HG03521 (cell line): ENCODE results near the gene PDIA4.

Experiments
- ATAC-seq: cut with Tn5 transposase; IDR thresholded peaks from one replicate; pipeline ENCODE4 v1.9.1; 2021; ENCODE audit warnings: mild to moderate bottlenecking, moderate library complexity; ENCODE audit not compliant: unreplicated experiment

PDIA4 gene

DNA sequence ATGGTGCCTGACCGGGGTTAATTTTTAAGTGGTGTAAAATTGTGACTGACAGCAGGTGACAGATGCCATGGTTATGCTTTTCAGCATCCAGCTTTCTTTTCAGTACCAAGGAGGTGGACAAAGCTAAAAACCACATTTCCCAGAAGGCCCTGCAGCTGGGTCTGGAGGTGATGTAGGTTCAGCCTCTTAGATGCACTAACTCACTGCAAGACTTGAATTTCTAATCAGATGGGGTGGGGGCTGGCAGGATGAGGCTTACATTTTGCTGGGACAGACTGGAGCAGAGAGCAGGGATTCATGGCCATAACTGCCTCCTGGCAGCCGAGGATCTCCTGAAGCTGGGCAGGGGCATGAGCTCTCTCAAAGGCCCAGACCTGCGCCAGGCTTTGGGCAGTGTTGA lies 52.4 kb downstream of the PDIA4 start:
- no peak for ATAC-seq

DNA sequence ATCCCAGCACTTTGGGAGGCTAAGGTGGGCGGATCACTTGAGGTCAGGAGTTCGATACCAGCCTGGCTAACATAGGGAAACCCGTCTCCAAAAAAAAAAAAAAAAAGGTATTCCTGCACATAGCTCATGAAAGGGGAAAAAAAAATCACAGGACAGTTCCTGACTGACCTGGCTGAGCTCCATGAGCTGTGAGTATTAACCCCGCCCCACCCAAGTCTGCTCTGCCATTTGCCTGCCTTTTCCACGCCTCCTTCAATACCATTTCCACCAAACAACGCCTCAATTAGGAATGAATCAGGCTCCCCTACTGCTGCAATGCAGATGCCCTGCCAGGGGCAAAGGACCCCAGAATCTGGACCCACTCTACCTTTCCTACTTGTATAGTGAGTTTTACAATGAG lies 55.0 kb downstream of the PDIA4 start:
- ATAC-seq, result no peak

DNA sequence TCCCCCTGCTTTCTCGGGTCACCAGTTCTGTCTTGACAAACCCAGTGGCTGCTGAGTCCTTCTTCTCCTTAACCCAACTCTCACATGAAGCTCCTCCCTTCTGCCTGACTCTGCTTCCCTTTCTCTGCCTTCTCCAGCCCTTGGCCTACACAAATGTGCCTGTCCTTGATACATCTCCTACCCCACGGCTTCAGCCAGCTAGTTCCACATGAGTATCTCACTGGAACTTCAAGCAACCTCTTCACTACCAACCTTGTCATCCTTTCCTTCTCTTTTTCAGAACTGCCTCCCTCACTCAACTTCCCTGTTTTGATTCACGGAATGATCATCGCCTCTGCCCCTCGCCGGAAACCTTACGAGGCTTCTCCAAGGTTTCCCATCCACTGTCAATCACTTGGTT lies 55.9 kb downstream of the PDIA4 start:
- no peak for ATAC-seq

DNA sequence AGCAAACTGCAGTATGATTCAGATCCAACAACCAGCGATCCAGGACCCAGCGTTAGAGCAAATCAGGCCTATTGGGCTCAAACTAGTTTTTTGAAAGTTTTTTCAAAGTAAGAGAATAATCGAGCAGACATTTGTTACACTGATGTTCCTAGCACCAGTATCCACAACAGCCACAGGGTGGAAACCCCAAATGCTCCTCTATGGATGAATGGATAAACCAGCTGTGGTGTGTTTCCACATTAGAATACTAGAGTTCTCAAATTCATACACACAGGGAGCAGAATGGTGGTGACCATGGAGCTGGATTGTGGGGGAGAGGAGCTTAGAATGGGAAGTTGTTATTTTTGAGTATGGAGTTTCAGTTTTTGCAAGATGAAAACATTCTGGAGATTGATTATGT lies 60.7 kb downstream of the PDIA4 start:
- ATAC-seq, result no peak

DNA sequence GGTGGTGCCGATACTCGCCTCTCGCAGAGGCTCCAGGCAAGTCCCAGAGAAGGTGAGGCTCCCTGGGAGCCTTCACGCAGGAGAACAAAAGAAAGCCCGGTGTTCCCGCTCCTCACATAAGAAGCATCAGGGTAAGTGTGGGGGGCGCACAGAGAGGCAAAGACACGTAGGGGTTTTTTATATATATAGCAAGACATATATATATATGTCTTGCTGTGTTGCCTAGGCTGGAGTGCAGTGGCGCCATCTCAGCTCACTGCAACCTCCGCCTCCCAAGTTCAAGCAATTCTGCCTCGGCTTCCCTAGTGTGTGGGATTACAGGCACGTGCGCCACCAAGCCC lies 61.3 kb downstream of the PDIA4 start:
- ATAC-seq, result no peak

DNA sequence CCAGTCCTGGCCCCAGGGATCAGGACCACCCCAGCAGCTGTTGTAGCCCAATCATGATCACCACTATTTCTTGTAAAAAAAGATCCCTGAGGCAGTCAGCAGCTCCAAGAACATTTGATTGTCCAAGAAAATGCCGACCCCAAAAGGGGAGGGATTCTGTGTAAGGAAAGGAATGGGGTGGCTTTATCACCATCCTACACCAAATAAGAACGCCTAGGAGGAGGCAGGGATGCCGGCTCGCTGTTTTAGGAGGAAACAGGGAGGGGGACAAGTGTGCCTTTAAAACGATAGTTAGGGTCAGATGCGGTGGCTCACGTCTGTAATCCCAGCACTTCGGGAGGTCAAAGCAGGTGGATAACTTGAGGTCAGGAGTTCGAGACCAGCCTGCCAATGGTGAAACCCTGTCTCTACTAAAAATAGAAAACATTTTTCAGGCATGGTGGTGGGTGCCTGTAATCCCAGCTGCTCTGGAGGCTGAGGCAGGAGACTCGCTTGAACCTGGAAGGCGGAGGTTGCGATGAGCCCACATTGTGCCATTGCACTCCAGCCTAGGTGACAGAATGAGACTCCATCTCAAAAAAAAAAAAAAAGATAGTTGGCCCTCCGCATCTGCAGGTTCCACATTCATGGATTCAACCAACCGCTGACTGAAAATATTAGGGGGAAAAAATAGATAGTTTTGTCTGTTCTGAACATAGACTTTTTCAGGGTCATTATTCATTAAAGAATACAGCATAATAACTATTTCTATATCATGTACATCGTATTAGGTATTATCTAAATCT lies 63.6 kb downstream of the PDIA4 start:
- no peak for ATAC-seq

DNA sequence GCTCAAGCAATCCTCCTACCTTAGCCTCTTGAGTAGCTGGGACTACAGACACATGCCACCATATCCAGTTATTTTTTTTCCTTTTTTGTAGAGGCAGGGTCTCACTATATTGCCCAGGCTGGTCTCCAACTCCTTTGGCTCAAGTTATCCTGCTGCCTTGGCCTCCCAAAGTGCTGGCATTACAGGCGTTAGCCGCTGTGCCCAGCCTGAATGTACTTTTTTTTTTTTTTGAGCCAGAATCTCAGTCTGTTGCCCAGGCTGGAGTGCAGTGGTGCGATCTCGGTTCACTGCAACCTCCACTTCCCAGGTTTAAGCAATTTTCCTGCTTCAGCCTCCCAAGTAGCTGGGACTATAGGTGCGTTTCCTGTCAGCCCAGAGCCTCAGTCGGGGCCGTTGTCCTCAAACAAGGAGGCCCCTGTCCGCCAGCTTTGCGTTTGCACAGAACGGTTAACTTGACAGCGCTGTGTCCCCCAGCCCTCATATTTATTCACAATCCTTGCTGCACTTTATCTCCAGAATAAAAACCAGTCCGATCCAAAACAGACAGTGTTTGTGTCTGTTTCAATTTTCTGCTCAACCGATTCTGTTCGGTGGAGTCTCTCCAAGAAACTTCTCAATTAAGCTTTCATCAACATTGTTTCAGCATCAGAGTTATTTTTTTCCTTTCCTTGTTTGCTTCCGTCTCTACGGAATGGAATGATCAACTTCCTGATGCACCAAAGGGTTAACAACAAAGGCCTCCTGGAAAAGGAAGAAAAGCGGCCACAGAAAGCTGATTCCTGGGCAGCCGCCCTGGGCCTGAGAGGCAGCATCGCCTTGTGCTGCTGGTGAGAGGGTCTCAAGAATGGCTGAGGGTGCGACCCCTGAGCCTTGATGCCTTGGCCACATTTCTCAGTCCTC lies 64.5 kb downstream of the PDIA4 start:
- no peak for ATAC-seq

DNA sequence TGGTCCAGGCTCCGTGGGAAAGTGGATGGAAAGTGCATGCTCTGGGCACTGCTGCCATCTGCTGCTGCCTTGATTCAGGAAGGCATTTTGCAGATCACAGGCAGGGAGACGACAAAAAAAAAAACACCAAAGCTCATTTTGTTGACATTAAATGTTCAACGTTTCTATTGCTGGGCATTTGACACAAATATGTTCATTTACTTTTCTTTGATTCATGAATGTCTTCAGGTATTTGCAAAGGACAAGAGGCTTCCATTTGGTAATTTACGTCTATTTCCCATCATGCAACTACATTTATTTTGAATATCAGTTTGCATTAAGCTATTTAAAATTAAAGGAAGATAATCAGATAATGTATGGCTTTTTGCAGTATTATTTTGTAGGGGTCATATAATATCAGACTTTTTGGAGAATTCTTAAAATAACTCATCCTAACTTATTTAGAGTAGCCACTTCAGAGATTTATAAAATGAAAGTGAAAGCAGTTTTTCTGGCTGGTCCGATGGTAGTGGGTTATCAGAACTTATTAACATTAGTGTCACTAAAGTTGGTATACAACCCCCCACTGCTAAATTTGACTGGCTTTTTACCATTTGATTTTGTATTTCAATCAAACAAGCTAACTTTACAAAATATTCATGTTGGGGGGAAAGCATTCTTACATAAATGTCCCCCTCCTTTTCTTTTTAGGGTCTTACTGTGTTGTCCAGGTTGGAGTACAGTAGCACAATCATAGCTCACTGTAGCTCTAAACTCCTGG lies 65.3 kb downstream of the PDIA4 start:
- peak; percentile 35 for ATAC-seq

DNA sequence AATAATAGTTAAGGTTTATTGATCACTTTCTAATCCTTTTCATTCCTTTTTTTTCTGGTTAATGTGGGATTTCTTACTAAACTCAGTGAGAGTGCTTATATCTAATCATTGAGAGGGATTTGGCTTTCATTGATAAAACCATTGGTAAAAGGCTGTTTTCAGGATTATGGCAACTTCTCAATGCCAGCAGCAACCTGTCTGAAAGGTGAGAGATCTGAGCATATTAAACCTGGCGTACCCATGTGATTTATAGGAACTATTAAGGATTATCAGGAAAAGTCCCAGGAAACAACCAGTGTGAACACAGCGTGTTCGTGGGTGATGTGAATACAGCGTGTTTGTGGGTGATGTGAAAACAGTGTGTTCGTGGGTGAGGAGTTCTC lies 65.9 kb downstream of the PDIA4 start:
- ATAC-seq, result no peak

DNA sequence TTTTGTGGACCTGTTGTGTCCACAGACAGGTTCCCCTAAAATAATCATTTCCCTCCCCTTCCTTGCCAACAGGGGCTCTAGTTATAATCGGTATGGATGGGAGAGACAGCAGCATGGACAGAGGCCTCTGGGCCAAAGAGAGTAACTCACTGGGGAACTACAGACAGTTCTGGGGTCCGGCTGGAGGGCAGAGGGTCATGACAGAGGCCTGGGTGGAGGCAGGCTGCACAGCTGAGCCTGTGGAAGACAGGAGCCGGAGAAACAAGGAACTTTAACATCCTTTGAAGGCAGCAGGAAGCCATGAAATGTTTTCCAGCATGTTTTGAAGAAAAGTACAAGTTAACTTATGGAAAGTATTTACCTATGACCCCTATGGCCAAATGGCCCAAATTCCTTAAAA lies 68.6 kb downstream of the PDIA4 start:
- ATAC-seq, result no peak

DNA sequence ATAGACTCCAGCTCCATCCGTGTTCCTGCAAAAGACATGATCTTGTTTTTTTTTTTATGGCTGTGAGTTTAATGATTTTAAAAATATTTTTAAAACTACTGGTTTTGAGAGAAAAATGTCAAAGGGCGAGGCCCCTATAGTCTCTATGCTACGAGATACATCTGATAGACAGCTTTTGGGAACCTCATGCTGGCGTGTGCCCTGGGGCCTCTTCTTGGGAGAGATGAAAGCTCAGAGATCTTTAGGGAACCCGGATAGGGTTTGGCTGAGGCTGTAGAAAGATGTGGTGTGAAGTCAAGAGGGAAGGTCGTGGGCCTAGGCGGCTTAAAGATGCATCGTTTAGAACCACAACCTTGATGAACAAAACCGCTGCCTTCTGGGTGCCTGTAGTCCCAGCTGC lies 70.2 kb downstream of the PDIA4 start:
- no peak for ATAC-seq

DNA sequence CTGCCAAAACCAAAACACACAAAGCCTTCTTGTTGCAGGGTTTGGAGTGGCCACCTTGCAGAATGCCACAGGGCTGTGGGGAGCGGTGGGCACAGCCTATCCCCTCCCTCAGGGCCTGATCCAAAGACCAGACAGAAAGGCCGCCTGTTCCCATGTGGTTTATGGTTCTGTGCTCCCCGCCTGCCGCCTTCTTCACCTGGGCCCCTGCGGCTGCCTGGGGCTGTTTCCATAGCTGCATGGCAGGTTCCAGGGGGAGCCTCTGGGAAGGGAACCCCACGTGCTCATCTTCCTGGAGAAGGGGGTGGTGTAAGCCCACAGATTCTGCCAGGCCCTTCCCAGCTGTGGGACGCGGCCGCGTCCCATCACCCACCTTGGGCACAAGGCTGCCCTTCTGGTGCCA lies 73.5 kb downstream of the PDIA4 start:
- no peak for ATAC-seq

DNA sequence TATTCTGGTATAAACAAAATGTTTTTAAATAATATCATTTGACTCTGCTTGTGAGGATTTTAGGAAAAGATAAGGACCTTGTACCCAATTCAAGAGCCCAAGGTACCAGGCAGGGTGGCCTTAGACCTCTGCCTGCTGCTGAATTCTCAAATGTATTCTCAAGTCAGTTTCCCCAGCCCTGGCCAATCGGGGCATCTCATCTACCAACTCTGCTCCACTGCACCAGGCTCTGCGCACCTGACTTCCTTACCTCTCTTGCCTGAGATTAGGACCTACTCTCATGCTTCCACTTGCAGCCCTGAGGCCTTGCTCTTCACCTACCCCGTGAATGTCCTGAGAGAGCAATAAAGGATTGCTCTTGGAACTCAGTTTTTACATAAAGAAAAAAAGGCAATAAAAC lies 74.6 kb downstream of the PDIA4 start:
- no peak for ATAC-seq
